ENCODE data around the gene RANBP3L.
"Not testable (repeated sequence)": the region's sequence is repeated elsewhere in the genome, so short reads cannot be mapped to it uniquely, and the experiment has no call there.

The RANBP3L gene

DNA sequence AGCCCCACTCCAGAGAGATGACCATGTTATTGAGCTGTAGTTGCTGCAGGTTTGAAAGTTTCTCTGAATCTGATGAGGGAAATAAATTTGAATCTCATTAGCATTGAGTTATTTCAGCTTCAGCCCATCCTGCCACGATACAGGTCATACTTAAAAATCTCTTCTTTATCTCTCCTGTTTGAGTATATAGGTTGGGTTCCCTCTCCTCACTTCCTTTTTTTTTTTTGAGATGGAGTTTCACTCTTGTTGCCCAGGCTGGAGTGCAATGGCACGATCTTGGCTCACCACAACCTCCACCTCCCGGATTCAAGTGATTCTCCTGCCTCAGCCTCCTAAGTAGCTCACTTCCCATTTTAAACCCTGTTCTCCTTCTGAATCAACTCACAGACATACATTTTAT lies 17.9 kb downstream of the RANBP3L start:
- DNase-seq, result not testable (repeated sequence)

GRCh38 chr5:36281626-36282025 lies 20.1 kb downstream of the RANBP3L start:
- DNase-seq, result no peak

GRCh38 chr5:36279054-36279698 lies 22.5 kb downstream of the RANBP3L start:
- no peak for DNase-seq

- no peak for DNase-seq
Observed at GRCh38 chr5:36277521-36278176, 24.1 kb downstream of the RANBP3L start.

- DNase-seq, result no peak
Observed at GRCh38 chr5:36276864-36277263, 24.8 kb downstream of the RANBP3L start.

- DNase-seq, result no peak
Observed at GRCh38 chr5:36273809-36274526, 27.7 kb downstream of the RANBP3L start.

DNA sequence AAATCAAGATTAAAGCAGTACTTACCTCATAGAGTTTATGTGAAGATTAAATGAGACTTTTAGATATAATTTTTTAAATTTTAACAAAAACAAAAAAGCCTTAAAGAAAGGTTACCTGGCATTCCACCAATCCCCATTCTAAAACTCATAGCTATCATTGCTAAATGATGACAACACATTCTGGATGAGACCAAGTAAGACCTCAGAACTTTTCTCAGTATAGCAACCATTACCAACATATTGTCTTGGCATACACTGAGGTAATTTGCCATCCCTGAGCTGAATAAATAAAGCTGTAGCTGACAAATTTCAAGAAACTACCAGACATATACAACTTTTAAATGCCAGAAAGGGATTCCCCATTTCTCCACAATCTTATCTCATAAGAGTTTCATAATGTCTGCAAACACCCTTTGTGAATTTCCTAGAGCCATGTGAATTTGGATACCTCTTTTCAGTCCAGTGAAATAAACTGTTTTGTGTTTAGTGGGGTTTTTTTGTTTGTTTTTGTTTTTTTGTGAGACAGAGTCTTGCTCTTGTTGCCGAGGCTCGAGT lies 29.5 kb downstream of the RANBP3L start:
- no peak for DNase-seq

DNA sequence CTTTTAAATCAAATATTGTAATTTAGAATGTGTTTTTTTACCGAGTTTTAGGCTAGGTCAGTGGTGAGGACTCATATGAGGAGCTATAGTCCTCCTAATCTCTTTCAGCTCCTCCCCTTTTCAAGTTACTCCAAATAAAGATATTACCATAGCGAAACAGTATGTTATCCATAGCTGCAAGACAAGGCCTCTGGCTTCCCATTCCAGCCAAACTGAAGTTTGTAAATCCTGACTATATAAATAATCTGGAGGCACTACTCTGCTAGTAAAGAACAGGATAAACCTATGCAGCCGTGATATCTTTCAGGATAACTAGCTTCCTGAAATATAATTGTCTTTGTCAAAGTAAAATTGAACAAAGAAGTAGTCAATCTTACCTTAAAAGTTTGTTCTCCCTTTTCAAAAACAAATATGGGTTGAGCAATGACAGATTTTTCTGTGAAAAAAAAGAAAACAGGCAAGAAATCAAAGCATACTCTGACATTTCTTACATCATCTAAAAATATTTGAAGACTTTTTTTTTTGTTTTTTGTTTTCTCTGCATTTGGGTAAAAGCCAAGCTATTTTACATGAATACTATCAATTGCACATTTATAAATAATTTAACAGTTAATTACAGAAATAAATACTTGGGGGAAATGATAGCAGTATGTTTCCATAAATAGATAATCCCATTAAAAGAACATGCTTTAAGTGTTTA lies 30.7 kb downstream of the RANBP3L start:
- no peak for DNase-seq

DNA sequence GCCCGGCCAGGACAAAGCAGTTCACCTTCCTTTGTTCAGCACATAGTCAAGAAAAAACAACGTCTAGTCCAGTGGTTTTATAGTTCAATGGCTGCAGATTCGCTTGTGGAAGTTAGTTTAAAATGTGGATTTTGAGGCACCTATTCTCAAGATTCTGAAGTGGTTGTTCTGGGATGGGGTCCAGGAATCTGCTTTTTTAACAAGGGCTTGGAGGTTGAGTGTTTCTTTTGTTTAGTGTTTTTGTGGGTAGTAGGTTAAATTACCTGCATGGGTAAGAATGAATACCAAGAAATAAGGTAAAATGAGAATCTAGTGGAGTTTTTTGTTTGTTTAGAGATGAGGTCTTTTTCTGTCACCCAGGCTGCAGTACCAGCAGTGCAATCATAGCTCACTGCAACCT lies 31.5 kb downstream of the RANBP3L start:
- no peak for DNase-seq

- no peak for DNase-seq
Observed at GRCh38 chr5:36269478-36269877, 32.2 kb downstream of the RANBP3L start.

- no peak for DNase-seq
Observed at GRCh38 chr5:36267905-36268304, 33.8 kb downstream of the RANBP3L start.

GRCh38 chr5:36264202-36264760 lies 37.4 kb downstream of the RANBP3L start:
- no peak for DNase-seq

DNA sequence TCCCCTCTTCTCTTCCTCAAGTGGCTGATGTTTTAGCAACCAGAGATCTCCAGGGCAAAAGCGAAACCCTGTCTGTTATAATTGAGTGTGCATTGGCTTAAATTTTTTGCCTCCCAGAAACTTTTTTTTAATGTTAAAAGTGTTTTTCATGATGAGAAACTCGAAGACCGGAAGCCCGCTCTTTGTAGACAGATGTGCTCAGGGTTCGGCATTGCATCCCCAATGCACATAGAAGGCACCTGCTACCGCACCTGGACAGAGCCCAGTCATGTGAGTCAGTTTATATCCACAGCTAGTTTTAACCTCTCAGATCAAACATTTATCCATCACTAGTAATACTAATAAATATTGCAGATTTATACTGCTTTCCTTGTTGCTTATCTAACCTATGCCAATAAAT lies 40.5 kb downstream of the RANBP3L start:
- DNase-seq, result no peak

GRCh38 chr5:36253575-36253974 lies 48.1 kb downstream of the RANBP3L start:
- DNase-seq, result no peak

DNA sequence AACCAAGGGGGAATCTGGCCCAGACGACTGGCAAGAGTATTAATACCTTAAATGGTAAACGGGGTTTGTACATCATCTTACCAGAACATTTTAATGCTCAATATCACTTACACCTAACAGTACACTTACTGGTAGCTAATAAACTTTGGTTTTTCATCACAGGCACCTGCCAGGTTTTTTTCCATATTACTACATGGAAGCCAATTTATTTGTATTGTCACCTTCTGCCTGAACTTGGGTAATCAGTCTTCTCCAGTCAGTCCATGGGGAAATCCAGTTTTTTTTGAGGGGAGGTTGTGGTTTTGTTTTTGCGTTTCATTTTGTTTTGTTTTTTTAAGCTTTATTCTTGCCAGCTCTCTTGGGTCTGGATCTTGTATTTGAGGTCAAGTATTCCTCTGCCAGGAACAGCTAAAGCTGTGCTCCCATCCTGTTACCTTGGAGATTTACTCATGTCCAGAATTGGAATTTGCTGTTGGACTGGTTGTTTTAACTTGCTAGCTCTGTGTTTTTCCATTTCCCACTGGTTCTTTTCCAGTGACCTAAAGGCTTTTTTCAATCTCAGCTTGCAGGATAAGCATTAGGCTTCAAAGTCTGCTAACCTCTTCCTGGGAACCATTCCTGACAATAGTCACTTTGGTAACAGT lies 48.9 kb downstream of the RANBP3L start:
- DNase-seq, result no peak

DNA sequence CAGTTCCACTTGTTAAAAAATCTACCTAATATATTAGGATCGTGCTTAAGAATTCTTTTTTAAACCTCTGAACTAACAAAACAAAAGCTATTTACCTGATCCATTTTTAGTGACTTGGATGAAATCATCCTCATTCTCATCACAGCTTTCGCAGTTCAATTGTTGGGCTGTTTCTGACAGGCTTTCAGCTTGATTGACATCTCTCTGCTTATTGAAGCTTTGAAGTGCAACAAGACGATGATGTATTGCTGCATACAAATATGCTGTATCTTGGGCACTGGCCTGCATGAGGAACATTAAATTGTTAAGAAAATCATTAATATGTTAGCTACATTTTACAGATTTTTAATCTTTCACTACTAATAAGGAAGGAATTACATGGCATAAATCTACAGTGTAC lies 50.5 kb downstream of the RANBP3L start:
- DNase-seq, result no peak

GRCh38 chr5:36250427-36250826 lies 51.3 kb downstream of the RANBP3L start:
- no peak for DNase-seq

DNA sequence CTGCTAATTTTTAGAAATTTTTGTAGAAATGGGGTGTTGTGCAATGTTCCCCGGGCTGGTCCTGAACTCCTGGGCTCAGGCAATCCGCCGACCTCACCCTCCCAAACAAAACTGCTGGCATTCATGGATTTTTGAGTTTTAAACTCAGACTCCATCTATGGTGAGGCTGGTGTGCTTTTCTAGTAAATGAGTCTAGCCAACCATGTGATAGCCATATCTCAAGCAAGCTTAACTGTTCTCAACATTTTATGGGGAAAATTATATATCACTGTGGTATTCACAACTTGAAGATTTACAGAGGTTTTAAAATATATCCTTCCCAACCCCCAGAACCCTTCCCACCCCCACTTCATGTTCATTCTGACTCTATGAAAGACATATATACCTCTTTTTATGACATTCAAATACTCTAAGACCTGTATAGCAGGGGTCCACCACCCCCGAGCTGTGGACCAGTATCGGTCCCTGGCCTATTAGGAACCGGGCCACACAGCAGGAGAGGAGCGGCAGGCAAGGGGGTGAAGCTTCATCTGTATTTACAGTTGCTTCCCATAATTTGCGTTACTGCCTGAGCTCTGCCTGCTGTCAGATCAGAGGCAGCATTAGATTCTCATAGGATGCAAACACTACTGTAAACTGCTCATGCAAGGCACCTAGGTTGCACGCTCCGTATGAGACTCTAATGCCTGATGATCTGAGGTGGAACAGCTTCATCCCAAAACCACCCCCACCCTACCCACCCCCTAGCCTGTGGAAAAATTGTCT lies 55.5 kb downstream of the RANBP3L start:
- no peak for DNase-seq

DNA sequence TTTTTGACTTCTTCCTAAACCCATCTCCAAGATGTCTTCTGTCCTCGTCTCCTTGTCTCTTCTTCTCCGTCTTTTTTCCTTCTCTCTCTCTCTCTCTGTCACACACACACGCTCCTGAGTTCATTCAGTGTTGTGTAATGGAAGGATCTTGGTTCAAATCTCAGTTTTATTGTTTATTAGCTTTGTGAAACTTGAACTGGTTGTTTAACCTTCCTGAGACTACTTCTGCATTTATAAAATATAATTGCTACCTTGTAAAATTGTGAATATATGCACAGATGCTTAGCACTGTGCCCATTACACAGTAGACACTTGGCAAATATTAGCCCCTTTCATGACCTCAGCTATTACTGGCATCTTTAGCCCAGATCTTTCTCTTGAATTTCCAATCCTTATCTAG lies 57.6 kb downstream of the RANBP3L start:
- no peak for DNase-seq

DNA sequence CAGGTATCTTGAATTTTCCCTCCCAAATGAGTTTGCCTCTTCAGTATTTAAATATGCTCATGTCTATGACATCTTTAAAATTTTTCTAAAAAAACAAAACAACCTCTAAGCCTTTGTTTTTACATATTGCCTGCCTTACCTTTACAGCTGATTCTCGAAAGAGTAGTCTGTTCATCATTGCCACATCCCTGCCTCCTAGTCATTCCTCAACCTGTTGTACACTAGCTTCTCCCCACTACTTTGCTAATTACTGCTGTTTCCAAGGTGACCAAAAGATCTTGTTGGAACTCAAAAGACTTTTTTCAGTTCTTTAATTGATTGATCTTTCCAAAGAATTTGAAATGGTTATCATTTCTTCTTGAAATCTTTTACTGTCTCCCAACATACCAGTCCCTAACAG lies 58.0 kb downstream of the RANBP3L start:
- DNase-seq, result no peak
